H9 (cell line): ENCODE measurements around the gene RARA. TPM values are rescaled to one million over a fixed set of nuclear protein-coding genes. Genes with fewer than 3 reads are reported as not detected.

Experiments
- DNase-seq: peaks from one replicate; pipeline ENCODE4 v3.0.0-alpha.2; 2017
- H2AFZ ChIP-seq: one replicate; pipeline ENCODE4 v1.6.1; 2013; ENCODE audit warnings: mild to moderate bottlenecking, low read length, control low read depth, moderate library complexity
- H2AK5ac ChIP-seq: 2 replicates; pipeline ENCODE4 v1.6.1; 2013; ENCODE audit warnings: low read length, control low read depth, mixed read lengths; ENCODE audit not compliant: insufficient read length
- H2BK120ac ChIP-seq: one replicate; pipeline ENCODE4 v1.6.1; 2013; ENCODE audit warnings: low read depth, mild to moderate bottlenecking, low read length, control low read depth, inconsistent platforms; ENCODE audit not compliant: poor library complexity, severe bottlenecking
- H2BK12ac ChIP-seq: 2 replicates; pipeline ENCODE4 v1.6.1; 2013; ENCODE audit warnings: low read length, control low read depth, mixed read lengths, low read depth; ENCODE audit not compliant: insufficient read length
- H2BK15ac ChIP-seq: 2 replicates; pipeline ENCODE4 v1.6.1; 2013; ENCODE audit warnings: low read depth, low read length, control low read depth
- H2BK20ac ChIP-seq: one replicate; pipeline ENCODE4 v1.6.1; 2013; ENCODE audit warnings: low read depth, mild to moderate bottlenecking, low read length, control low read depth, inconsistent platforms; ENCODE audit not compliant: poor library complexity, severe bottlenecking
- H2BK5ac ChIP-seq: 2 replicates; pipeline ENCODE4 v1.6.1; 2013; ENCODE audit warnings: low read length, control low read depth, mixed read lengths; ENCODE audit not compliant: insufficient read length
- H3K14ac ChIP-seq: 2 replicates; pipeline ENCODE4 v1.6.1; 2013; ENCODE audit warnings: low read length, control low read depth; ENCODE audit not compliant: insufficient read depth
- H3K18ac ChIP-seq: 2 replicates; pipeline ENCODE4 v1.6.1; 2013; ENCODE audit warnings: low read depth, mild to moderate bottlenecking, mixed read lengths, low read length, control low read depth; ENCODE audit not compliant: insufficient read length
- H3K23ac ChIP-seq: 2 replicates; pipeline ENCODE4 v1.6.1; 2013; ENCODE audit warnings: low read length, control low read depth, mixed read lengths, low read depth; ENCODE audit not compliant: insufficient read length
- H3K23me2 ChIP-seq: 2 replicates; pipeline ENCODE4 v1.6.1; 2013; ENCODE audit warnings: low read depth, mild to moderate bottlenecking, mixed read lengths, low read length, control low read depth; ENCODE audit not compliant: insufficient read length, poor library complexity, severe bottlenecking
- H3K27ac ChIP-seq: 2 replicates; pipeline ENCODE4 v1.5.1; 2013; ENCODE audit warnings: low read length, control low read depth, mixed read lengths, low read depth; ENCODE audit not compliant: insufficient read length
- H3K27me3 ChIP-seq: 2 replicates; pipeline ENCODE4 v1.6.1; 2013; ENCODE audit warnings: low read length, control low read depth, inconsistent platforms; ENCODE audit not compliant: insufficient read depth
- H3K4ac ChIP-seq: 2 replicates; pipeline ENCODE4 v1.6.1; 2013; ENCODE audit warnings: low read depth, mild to moderate bottlenecking, control low read depth, inconsistent platforms, low read length, moderate library complexity
- H3K4me1 ChIP-seq: 2 replicates; pipeline ENCODE4 v1.6.1; 2013; ENCODE audit warnings: low read length, control low read depth, inconsistent platforms; ENCODE audit not compliant: insufficient read depth
- H3K4me2 ChIP-seq: 2 replicates; pipeline ENCODE4 v1.6.1; 2013; ENCODE audit warnings: low read length, control low read depth, mixed read lengths; ENCODE audit not compliant: insufficient read length, insufficient read depth
- H3K56ac ChIP-seq: 2 replicates; pipeline ENCODE4 v1.6.1; 2013; ENCODE audit warnings: low read depth, mild to moderate bottlenecking, mixed read lengths, low read length, control low read depth; ENCODE audit not compliant: insufficient read length
- H3K79me1 ChIP-seq: 2 replicates; pipeline ENCODE4 v1.6.1; 2013; ENCODE audit warnings: low read depth, mild to moderate bottlenecking, moderate library complexity, low read length, control low read depth, inconsistent platforms; ENCODE audit not compliant: insufficient read depth, poor library complexity, severe bottlenecking
- H3K79me2 ChIP-seq: 2 replicates; pipeline ENCODE4 v1.6.1; 2013; ENCODE audit warnings: low read length, control low read depth, inconsistent platforms; ENCODE audit not compliant: insufficient read depth
- H3K9ac ChIP-seq: 2 replicates; pipeline ENCODE4 v1.6.1; 2013; ENCODE audit warnings: low read length, control low read depth, mixed read lengths; ENCODE audit not compliant: insufficient read length; ENCODE audit errors: extremely low read depth
- H3K9me3 ChIP-seq: one replicate; pipeline ENCODE4 v1.6.1; 2013; ENCODE audit warnings: low read depth, low read length, inconsistent platforms; ENCODE audit not compliant: control insufficient read depth
- H3T11ph ChIP-seq: one replicate; pipeline ENCODE4 v1.6.1; 2013; ENCODE audit warnings: mild to moderate bottlenecking, low read length, control low read depth, inconsistent platforms
- H4K20me1 ChIP-seq: one replicate; pipeline ENCODE4 v1.6.1; 2013; ENCODE audit not compliant: control insufficient read depth, insufficient read length, insufficient read depth
- H4K5ac ChIP-seq: 2 replicates; pipeline ENCODE4 v1.6.1; 2013; ENCODE audit warnings: low read depth, mild to moderate bottlenecking, mixed read lengths, low read length, control low read depth; ENCODE audit not compliant: insufficient read length
- H4K8ac ChIP-seq: replicated peaks from 2 replicates; pipeline ENCODE4 v1.6.1; 2013; ENCODE audit warnings: low read length, control low read depth, mixed read lengths, low read depth; ENCODE audit not compliant: insufficient read length
- H4K91ac ChIP-seq: 2 replicates; pipeline ENCODE4 v1.6.1; 2013; ENCODE audit warnings: low read depth, mild to moderate bottlenecking, moderate library complexity, mixed read lengths, low read length, control low read depth; ENCODE audit not compliant: insufficient read length
- H3K27ac Mint-ChIP-seq, 3 experiments: 2 replicates in 2 of 3; 3 replicates in 1 of 3; pipeline ENCODE4 v1.8.0; 2020 to 2021; ENCODE audit warnings: mixed read lengths in 3 of 3, mild to moderate bottlenecking in 1 of 3, moderate library complexity in 1 of 3
- H3K27me3 Mint-ChIP-seq: 2 replicates; pipeline ENCODE4 v1.8.0; 2021; ENCODE audit warnings: low read depth, mild to moderate bottlenecking, moderate library complexity, mixed read lengths
- H3K36me3 Mint-ChIP-seq, 3 experiments: 2 replicates in 2 of 3; 3 replicates in 1 of 3; pipeline ENCODE4 v1.8.0; 2020 to 2021; ENCODE audit warnings: low read depth in 3 of 3, mixed read lengths in 3 of 3; ENCODE audit not compliant: insufficient read depth in 1 of 3
- H3K4me1 Mint-ChIP-seq, 2 experiments: 2 replicates each; pipeline ENCODE4 v1.8.0; 2020; ENCODE audit warnings: mixed read lengths in 2 of 2
- H3K4me3 Mint-ChIP-seq, 2 experiments: 2 replicates in 1 of 2; 3 replicates in 1 of 2; pipeline ENCODE4 v1.8.0; 2020 to 2021; ENCODE audit warnings: mild to moderate bottlenecking in 2 of 2, mixed read lengths in 2 of 2, moderate library complexity in 1 of 2
- H3K9me3 Mint-ChIP-seq, 2 experiments: 2 replicates in 1 of 2; 3 replicates in 1 of 2; pipeline ENCODE4 v1.8.0; 2020; ENCODE audit warnings: mild to moderate bottlenecking in 2 of 2, mixed read lengths in 2 of 2, moderate library complexity in 1 of 2
- CTCF ChIP-seq: fragments of 200-600 bp; sonication (generic); conservative IDR thresholded peaks from 3 replicates; pipeline ENCODE4 v1.8.0; 2021; ENCODE audit warnings: antibody characterized with exemption, mild to moderate bottlenecking
- WGBS: extraction: QIAGEN DNeasy Blood & Tissue Kit; methylation state at CpG from one replicate; pipeline ENCODE4 v1.1.7; 2013; ENCODE audit warnings: missing lambda C conversion rate, low lambda C conversion rate, mixed read lengths; ENCODE audit not compliant: insufficient read length; ENCODE audit errors: extremely low coverage; 5-methylcytosine and 5-hydroxymethylcytosine counted together
- total RNA-seq: library from RNA; stranded (reverse); gene quantifications from 2 replicates; pipeline ENCODE4 v1.2.1, GENCODE V29; 2021

RARA gene
- total RNA-seq, 1 experiment from 2014 or later, result 17.6 TPM

GRCh38 chr17:40352237-40352778, 43.3 kb downstream of the RARA start:
- no peak overlapping the region for H3K4ac ChIP-seq
- H2BK120ac ChIP-seq, result no peak overlapping the region
- H3K23ac ChIP-seq, result no peak overlapping the region
- H4K91ac ChIP-seq, result no peak overlapping the region
- no peaks in the 10 kb centered on the region for H3K9me3 ChIP-seq
- H2AK5ac ChIP-seq, result no peak overlapping the region
- no peak overlapping the region for H3K27ac Mint-ChIP-seq
- H2BK5ac ChIP-seq, result no peak overlapping the region
- WGBS, result no CpG with 5 or more reads among the region's 7 CpGs
- H3K9ac ChIP-seq, result no peak overlapping the region
- H3K79me1 ChIP-seq, result no peaks in the 10 kb centered on the region
- H4K20me1 ChIP-seq, result no peaks in the 10 kb centered on the region
- no peaks in the 10 kb centered on the region for H3K79me2 ChIP-seq
- no peak overlapping the region for H4K5ac ChIP-seq
- H3K9me3 Mint-ChIP-seq, result no peaks in the 10 kb centered on the region
- no peaks in the 10 kb centered on the region for H3K23me2 ChIP-seq
- no peak overlapping the region for H3K56ac ChIP-seq
- H2BK20ac ChIP-seq, result no peak overlapping the region
- no peak overlapping the region for H2BK15ac ChIP-seq
- H3K4me1 Mint-ChIP-seq, result peaks cover 54 to 61% of the 10 kb centered on the region in 2 experiments
- no peak overlapping the region for H3K4me2 ChIP-seq
- no peak overlapping the region for H3K14ac ChIP-seq
- peaks cover 50% of the 10 kb centered on the region for H3K27me3 Mint-ChIP-seq
- no peaks in the 10 kb centered on the region; the same call in 1 of the 2 replicates for H3K27me3 ChIP-seq
- H3K4me3 Mint-ChIP-seq, result peak overlapping the region in 1 of 2 experiments; percentile 3; a peak in 2 of 5 replicates
- H2AFZ ChIP-seq, result no peak overlapping the region
- no peak overlapping the region for H3K18ac ChIP-seq
- H4K8ac ChIP-seq, result no peak overlapping the region
- H3T11ph ChIP-seq, result no peak overlapping the region
- peaks cover 20 to 33% (median 31%) of the 10 kb centered on the region in 3 experiments for H3K36me3 Mint-ChIP-seq
- H3K4me1 ChIP-seq, result no peaks in the 10 kb centered on the region; the same call in 1 of the 2 replicates
- TF ChIP-seq CTCF, result no peak
- H2BK12ac ChIP-seq, result no peak overlapping the region
- no peak overlapping the region for H3K27ac ChIP-seq
- DNase-seq, result no peak
